ENCODE results near the gene LGI2.

GRCh38 chr4:25078523-25078922 is 47.8 kb upstream of the LGI2 start:
- TF ChIP-seq POLR2A (IDR thresholded peaks at IDR 0.05; ENCODE audit: low read length) = no peak
- TF ChIP-seq GATA1 (IDR thresholded peaks at IDR 0.05; ENCODE audit: low read depth, low read length) = no peak

Data from erythroblast (primary cell).